HCT116 (cell line): ENCODE results near the gene RASL12. TPM values are rescaled to one million over a fixed set of nuclear protein-coding genes. Genes with fewer than 3 reads are reported as not detected.

Experiments used
- ATAC-seq: fragments of 200-7000 bp; cut with Tn5 transposase; 2 replicates; pipeline ENCODE4 v1.9.1; 2020; ENCODE audit warnings: mild to moderate bottlenecking, moderate library complexity
- BruUV-seq: library from RNA; stranded (reverse); fragments of 400-500 nt; replicated peaks from 2 replicates; lab custom pipeline; 2021; lab: Mats Ljungman, UMichigan
- CTCF ChIA-PET: fragments of 300-600 bp; sonication (Branson Sonifier 250); formaldehyde crosslinking; loops from one replicate; lab custom pipeline; 2021; ENCODE audit warnings: antibody characterized with exemption; lab: Charles Lee
- POLR2A ChIA-PET: fragments of 300-600, 350-600 bp; sonication (Branson Sonifier 250); formaldehyde crosslinking; loops from one replicate; lab custom pipeline; 2021; ENCODE audit warnings: antibody characterized with exemption; lab: Charles Lee
- RAD21 ChIA-PET, 2 experiments: fragments of 300-600 bp; sonication (Branson Sonifier 250); formaldehyde crosslinking; loops; one replicate each; lab custom pipeline; 2023; ENCODE audit warnings: low total read pairs in 2 of 2; ENCODE audit not compliant: uncharacterized antibody in 2 of 2, unreplicated experiment in 2 of 2, low non-redundant PET in 1 of 2; lab: Charles Lee
- DNase-seq: peaks from one replicate; pipeline ENCODE4 v3.0.0-alpha.2; 2010; ENCODE audit warnings: low read depth, low spot score
- H2AFZ ChIP-seq: fragments of 200-600 bp; shearing (Covaris generic), sonication (generic); 2 replicates; pipeline ENCODE4 v1.6.1; 2017; ENCODE audit warnings: low read depth, mixed run types, mixed read lengths, antibody characterized with exemption, low read length; ENCODE audit not compliant: poor library complexity, severe bottlenecking
- H3K27ac ChIP-seq: 2 replicates; pipeline ENCODE4 v1.5.1; 2012; ENCODE audit warnings: low read depth, low read length
- H3K27me3 ChIP-seq: fragments of 200-600 bp; sonication (generic); 2 replicates; pipeline ENCODE4 v1.6.1; 2016; ENCODE audit warnings: mixed run types, low read length, mixed read lengths; ENCODE audit not compliant: insufficient read depth
- H3K36me3 ChIP-seq, 2 experiments: fragments of 200-500 bp in 1 of 2; fragments of 200-600 bp in 1 of 2; sonication (Bioruptor generic) in 1 of 2; sonication (generic) in 1 of 2; 2 replicates each; pipeline versions ENCODE4 v1.5.1 to v1.6.1; 2014 to 2016; ENCODE audit warnings: low read length in 2 of 2, inconsistent platforms in 1 of 2, mixed read lengths in 1 of 2, mixed run types in 1 of 2; ENCODE audit not compliant: insufficient read depth in 2 of 2, control insufficient read depth in 1 of 2
- H3K4me1 ChIP-seq, 2 experiments: fragments of 200-600 bp in 1 of 2; sonication (generic) in 1 of 2; 2 replicates each; pipeline versions ENCODE4 v1.5.1 to v1.6.1; 2012 to 2017; ENCODE audit warnings: low read length in 2 of 2, inconsistent platforms in 1 of 2, mild to moderate bottlenecking in 1 of 2, mixed read lengths in 1 of 2, mixed run types in 1 of 2, moderate library complexity in 1 of 2; ENCODE audit not compliant: insufficient read depth in 2 of 2, control insufficient read depth in 1 of 2
- H3K4me2 ChIP-seq: fragments of 200-600 bp; sonication (generic); 2 replicates; pipeline ENCODE4 v1.6.1; 2017; ENCODE audit warnings: mixed run types, low read length, mixed read lengths
- H3K4me3 ChIP-seq, 2 experiments: fragments of 200-600 bp in 1 of 2; sonication (generic) in 1 of 2; replicated peaks in 1 of 2; 2 replicates each; pipeline ENCODE4 v1.5.1; 2011 to 2016; ENCODE audit warnings: low read length in 2 of 2, control low read depth in 1 of 2, low read depth in 1 of 2, mild to moderate bottlenecking in 1 of 2, mixed read lengths in 1 of 2, mixed run types in 1 of 2
- H3K79me2 ChIP-seq: fragments of 200-600 bp; sonication (generic); 2 replicates; pipeline ENCODE4 v1.6.1; 2017; ENCODE audit warnings: mild to moderate bottlenecking, mixed run types, low read length, moderate library complexity, mixed read lengths; ENCODE audit not compliant: insufficient read depth
- H3K9ac ChIP-seq: fragments of 200-600 bp; sonication (generic); 2 replicates; pipeline ENCODE4 v1.6.1; 2016; ENCODE audit warnings: low read length, mixed read lengths
- H3K9me2 ChIP-seq: fragments of 200-600 bp; sonication (generic), shearing (Covaris generic); 2 replicates; pipeline ENCODE4 v1.6.1; 2017; ENCODE audit warnings: mixed run types, mild to moderate bottlenecking, moderate library complexity; ENCODE audit not compliant: insufficient read depth
- H3K9me3 ChIP-seq, 2 experiments: fragments of 200-500 bp in 1 of 2; fragments of 200-600 bp in 1 of 2; sonication (Bioruptor generic) in 1 of 2; sonication (generic) in 1 of 2; 2 replicates each; pipeline ENCODE4 v1.6.1; 2014 to 2017; ENCODE audit warnings: low read length in 2 of 2, mixed read lengths in 2 of 2, inconsistent platforms in 1 of 2, low read depth in 1 of 2, mild to moderate bottlenecking in 1 of 2, mixed run types in 1 of 2, moderate library complexity in 1 of 2; ENCODE audit not compliant: control insufficient read depth in 1 of 2, insufficient read depth in 1 of 2
- H4K20me1 ChIP-seq: fragments of 200-600 bp; sonication (generic), shearing (Covaris generic); 2 replicates; pipeline ENCODE4 v1.6.1; 2017; ENCODE audit warnings: mixed run types, mild to moderate bottlenecking, moderate library complexity; ENCODE audit not compliant: insufficient read depth
- CEBPB ChIP-seq: IDR thresholded peaks from 2 replicates; pipeline ENCODE4 v1.6.1; 2012; ENCODE audit warnings: low read depth
- EGR1 ChIP-seq: IDR thresholded peaks from 2 replicates; pipeline ENCODE4 v1.6.1; 2012; ENCODE audit warnings: low read depth
- EZH2 ChIP-seq: fragments of 200-600 bp; sonication (generic); IDR thresholded peaks from 2 replicates; pipeline ENCODE4 v1.6.1; 2017; ENCODE audit warnings: antibody characterized with exemption, mixed run types
- EZH2phosphoT487 ChIP-seq: fragments of 200-600 bp; IDR thresholded peaks from 2 replicates; pipeline ENCODE4 v1.6.1; 2018; ENCODE audit warnings: antibody characterized with exemption, borderline replicate concordance
- FOSL1 ChIP-seq: IDR thresholded peaks from 2 replicates; pipeline ENCODE4 v1.6.1; 2012; ENCODE audit warnings: low read depth
- JUND ChIP-seq: IDR thresholded peaks from 2 replicates; pipeline ENCODE4 v1.6.1; 2012
- POLR2AphosphoS5 ChIP-seq: IDR thresholded peaks from 2 replicates; pipeline ENCODE4 v1.6.1; 2011; ENCODE audit warnings: mild to moderate bottlenecking, low read depth, low read length, moderate library complexity
- SP1 ChIP-seq: IDR thresholded peaks from 2 replicates; pipeline ENCODE4 v1.6.1; 2012; ENCODE audit warnings: low read depth
- YY1 ChIP-seq: IDR thresholded peaks from 2 replicates; pipeline ENCODE4 v1.6.1; 2011; ENCODE audit warnings: low read length, low read depth, moderate library complexity, mild to moderate bottlenecking; ENCODE audit not compliant: insufficient replicate concordance; ENCODE audit errors: extremely low read depth
- ZNF274 ChIP-seq: fragments of 200-500 bp; sonication (Bioruptor generic); IDR thresholded peaks from 2 replicates; pipeline ENCODE4 v1.6.1; 2014; ENCODE audit warnings: mild to moderate bottlenecking, low read depth, low read length, inconsistent platforms
- intact Hi-C: fragments of 100-400 bp; cut with micrococcal nuclease; formaldehyde crosslinking; loops from 2 replicates; pipeline ENCODE4 v1.10.0; 2022
- total RNA-seq: library from RNA; stranded (reverse); gene quantifications from one replicate; pipeline ENCODE4 v1.2.1, GENCODE V29; 2021; ENCODE audit not compliant: unreplicated experiment
- TF ChIP-seq, protein P1 (sequence below): IDR thresholded peaks from 2 replicates; pipeline ENCODE4 v1.6.1; 2012; ENCODE audit warnings: low read depth
- TF ChIP-seq, protein P2 (sequence below): IDR thresholded peaks from 2 replicates; pipeline ENCODE4 v1.6.1; 2011; ENCODE audit warnings: mild to moderate bottlenecking, low read length, moderate library complexity; ENCODE audit not compliant: insufficient replicate concordance; ENCODE audit errors: extremely low read depth
- TF ChIP-seq, protein P3 (sequence below): IDR thresholded peaks from 2 replicates; pipeline ENCODE4 v1.6.1; 2012

The RASL12 gene
- total RNA-seq, 1 experiment from 2014 or later = 0.25 TPM

DNA sequence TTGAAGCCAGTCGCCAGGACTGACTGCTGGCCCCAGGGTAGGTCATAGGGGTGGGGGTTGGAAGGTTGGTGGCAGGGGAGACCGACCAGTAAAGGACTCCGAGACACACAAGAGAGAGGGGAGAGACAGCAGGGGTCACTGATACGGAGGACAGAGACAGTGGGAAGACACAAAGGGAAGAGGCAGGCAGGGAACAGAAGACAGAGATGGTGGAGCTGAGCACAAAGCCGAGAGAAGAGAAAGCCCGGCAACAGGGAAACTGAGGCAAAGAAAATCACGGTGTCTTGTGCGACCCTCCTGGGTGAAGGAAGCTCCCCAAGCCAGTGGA lies 510 bp downstream of the RASL12 start (continued):
- TF ChIP-seq, protein P1, sequence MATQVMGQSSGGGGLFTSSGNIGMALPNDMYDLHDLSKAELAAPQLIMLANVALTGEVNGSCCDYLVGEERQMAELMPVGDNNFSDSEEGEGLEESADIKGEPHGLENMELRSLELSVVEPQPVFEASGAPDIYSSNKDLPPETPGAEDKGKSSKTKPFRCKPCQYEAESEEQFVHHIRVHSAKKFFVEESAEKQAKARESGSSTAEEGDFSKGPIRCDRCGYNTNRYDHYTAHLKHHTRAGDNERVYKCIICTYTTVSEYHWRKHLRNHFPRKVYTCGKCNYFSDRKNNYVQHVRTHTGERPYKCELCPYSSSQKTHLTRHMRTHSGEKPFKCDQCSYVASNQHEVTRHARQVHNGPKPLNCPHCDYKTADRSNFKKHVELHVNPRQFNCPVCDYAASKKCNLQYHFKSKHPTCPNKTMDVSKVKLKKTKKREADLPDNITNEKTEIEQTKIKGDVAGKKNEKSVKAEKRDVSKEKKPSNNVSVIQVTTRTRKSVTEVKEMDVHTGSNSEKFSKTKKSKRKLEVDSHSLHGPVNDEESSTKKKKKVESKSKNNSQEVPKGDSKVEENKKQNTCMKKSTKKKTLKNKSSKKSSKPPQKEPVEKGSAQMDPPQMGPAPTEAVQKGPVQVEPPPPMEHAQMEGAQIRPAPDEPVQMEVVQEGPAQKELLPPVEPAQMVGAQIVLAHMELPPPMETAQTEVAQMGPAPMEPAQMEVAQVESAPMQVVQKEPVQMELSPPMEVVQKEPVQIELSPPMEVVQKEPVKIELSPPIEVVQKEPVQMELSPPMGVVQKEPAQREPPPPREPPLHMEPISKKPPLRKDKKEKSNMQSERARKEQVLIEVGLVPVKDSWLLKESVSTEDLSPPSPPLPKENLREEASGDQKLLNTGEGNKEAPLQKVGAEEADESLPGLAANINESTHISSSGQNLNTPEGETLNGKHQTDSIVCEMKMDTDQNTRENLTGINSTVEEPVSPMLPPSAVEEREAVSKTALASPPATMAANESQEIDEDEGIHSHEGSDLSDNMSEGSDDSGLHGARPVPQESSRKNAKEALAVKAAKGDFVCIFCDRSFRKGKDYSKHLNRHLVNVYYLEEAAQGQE = no peak
- TF ChIP-seq EZH2 (no peak), FOSL1 (no peak), SP1 (no peak)

DNA sequence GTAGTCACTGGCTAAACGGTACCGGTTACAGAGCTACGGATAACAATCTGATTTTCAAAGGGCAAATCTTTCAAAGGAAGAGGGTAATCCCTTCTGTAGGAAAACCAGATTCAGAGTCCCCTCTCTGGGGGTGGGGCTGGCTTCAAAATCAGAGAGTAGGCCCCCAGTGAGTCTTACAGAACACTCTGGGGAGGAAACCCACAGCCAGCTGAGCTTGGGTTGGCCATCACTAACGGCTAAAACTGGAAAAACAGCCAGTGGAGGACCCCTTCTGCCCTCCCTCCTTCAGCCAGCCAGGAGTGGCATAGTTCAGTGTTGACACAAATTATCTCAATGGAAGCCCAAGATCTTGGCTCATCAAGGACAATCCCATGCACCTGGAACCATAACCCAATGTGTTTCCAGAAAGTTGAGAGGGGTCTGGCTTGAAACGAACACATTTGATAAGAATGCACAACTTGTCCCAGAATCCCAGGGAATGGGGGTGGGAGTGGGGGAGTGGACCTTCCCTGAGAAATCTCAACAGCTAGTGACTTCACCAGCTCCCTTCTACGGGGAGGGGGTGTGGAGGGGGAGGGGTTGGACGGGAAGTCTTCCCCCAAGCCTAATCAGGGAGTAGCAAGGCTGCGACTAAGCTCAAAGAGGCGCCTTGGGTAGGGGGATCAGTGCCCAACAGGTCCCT lies 1.0 kb downstream of the RASL12 start:
- no peaks in the 10 kb centered on the region for H3K36me3 ChIP-seq
- H3K9me2 ChIP-seq = no peaks in the 10 kb centered on the region
- no peak overlapping the region for H3K27ac ChIP-seq
- RAD21 ChIA-PET = no interaction called here
- no TSS peak for BruUV-seq
- H2AFZ ChIP-seq = no peak overlapping the region
- CTCF ChIA-PET = interaction anchor here (0.7 kb wide), 1 partner anchor 40 kb away, joined by 3 read pairs; no protein-coding TSS in a partner anchor
- no peaks in the 10 kb centered on the region for H3K79me2 ChIP-seq
- no peak overlapping the region for H3K4me2 ChIP-seq
- DNase-seq = no peak
- no peaks in the 10 kb centered on the region for H4K20me1 ChIP-seq
- no peak overlapping the region for H3K4me3 ChIP-seq
- no peak overlapping the region for H3K9ac ChIP-seq
- ATAC-seq = no peak
- no peaks in the 10 kb centered on the region for H3K4me1 ChIP-seq
- no peaks in the 10 kb centered on the region for H3K9me3 ChIP-seq
- intact Hi-C loops = no loop called here
- H3K27me3 ChIP-seq = no peaks in the 10 kb centered on the region
- POLR2A ChIA-PET = no interaction called here
- TF ChIP-seq CEBPB (no peak), ZNF274 (no peak), JUND (no peak), EGR1 (no peak), EZH2phosphoT487 (no peak), POLR2AphosphoS5 (no peak), YY1 (no peak), SP1 (no peak)
- TF ChIP-seq, protein P2, sequence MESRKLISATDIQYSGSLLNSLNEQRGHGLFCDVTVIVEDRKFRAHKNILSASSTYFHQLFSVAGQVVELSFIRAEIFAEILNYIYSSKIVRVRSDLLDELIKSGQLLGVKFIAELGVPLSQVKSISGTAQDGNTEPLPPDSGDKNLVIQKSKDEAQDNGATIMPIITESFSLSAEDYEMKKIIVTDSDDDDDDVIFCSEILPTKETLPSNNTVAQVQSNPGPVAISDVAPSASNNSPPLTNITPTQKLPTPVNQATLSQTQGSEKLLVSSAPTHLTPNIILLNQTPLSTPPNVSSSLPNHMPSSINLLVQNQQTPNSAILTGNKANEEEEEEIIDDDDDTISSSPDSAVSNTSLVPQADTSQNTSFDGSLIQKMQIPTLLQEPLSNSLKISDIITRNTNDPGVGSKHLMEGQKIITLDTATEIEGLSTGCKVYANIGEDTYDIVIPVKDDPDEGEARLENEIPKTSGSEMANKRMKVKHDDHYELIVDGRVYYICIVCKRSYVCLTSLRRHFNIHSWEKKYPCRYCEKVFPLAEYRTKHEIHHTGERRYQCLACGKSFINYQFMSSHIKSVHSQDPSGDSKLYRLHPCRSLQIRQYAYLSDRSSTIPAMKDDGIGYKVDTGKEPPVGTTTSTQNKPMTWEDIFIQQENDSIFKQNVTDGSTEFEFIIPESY = no peak
- TF ChIP-seq, protein P3, sequence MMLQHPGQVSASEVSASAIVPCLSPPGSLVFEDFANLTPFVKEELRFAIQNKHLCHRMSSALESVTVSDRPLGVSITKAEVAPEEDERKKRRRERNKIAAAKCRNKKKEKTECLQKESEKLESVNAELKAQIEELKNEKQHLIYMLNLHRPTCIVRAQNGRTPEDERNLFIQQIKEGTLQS = no peak
- TF ChIP-seq, protein P1 = no peak
